Heart left ventricle (tissue), 13 donors: Measurements from ENCODE around the gene DUSP5.

Experiments used
- POLR2A ChIP-seq, 2 donors: fragments of 450-650 bp; IDR thresholded peaks; one replicate each; pipeline ENCODE4 v1.6.1; 2017; ENCODE audit warnings: antibody characterized with exemption in 2 of 2, mild to moderate bottlenecking in 2 of 2, moderate library complexity in 2 of 2
- TF ChIP-seq, protein P1 (sequence below), 12 donors: fragments of 200-600 bp; sonication (generic) in 4 of 12; IDR thresholded peaks; one replicate each; pipeline versions ENCODE4 v1.5.0 to v1.8.0; 2018 to 2022; ENCODE audit warnings: antibody characterized with exemption in 12 of 12, mild to moderate bottlenecking in 5 of 12
- donor health status: ischemic (EF 13 %, LVEDD 7.1; RV severe dilation, severe dysfunction).
- donor health status: DM: no; HTN: yes; CAD: no.
- donor health status: DM: no; HTN: no; CAD: no.
- donor health status: ischemic (EF 25% LVEDD 6.9; RV normal size, moderate dysfunction).
- donor health status: ischemic (EF 25% LVEDD 5.7; RV mildly dilated, moderate dysfunction).
- donor health status: ischemic (EF 35%, LVEDD 5.7; RV mildly dilated, moderate dysfunction).
- donor health status: nonischemic (EF 11% LVEDD 7.7; RV severe dilation, severe dysfunction).
- donor health status: DM: yes; HTN: yes; CAD: no.
- donor health status: PGD.
- donor health status: ischemic (EF 29% LVEDD 5.4; RV normal size, mild dysfunction).
- donor health status: nonischemic (EF 23%, LVEDD 6.1; RV moderate dilation, normal function).

DNA sequence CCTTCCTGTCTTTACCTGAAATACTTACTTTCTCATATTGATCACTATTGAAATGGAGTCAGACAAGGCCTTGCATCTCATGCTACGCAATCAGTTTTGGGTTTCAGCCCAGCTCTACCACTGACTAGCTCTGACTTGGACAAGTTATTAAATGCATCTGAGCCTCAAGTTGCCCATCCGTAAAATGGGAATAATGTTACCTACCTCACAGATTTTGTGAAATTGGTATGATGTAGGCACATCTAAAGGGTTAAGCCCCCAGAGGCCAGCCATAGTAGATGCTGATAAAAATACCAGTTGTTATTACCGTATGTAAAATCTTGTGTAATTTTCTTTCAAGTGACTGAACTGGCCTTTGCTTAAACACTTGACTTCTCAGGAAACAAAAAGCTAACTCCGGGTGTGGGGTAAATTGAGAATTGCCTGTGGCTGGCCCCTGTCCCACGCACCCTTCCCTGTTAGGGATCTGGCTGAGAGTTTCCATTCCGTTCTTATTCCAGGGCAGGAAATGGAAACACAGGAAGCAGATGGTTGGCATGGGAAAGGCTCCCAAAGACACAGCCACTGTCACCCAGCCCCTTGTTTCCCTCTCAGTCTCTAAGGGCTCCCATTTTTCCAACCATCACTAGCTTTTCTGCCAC lies 7.5 kb downstream of the DUSP5 start:
- TF ChIP-seq, protein P1, sequence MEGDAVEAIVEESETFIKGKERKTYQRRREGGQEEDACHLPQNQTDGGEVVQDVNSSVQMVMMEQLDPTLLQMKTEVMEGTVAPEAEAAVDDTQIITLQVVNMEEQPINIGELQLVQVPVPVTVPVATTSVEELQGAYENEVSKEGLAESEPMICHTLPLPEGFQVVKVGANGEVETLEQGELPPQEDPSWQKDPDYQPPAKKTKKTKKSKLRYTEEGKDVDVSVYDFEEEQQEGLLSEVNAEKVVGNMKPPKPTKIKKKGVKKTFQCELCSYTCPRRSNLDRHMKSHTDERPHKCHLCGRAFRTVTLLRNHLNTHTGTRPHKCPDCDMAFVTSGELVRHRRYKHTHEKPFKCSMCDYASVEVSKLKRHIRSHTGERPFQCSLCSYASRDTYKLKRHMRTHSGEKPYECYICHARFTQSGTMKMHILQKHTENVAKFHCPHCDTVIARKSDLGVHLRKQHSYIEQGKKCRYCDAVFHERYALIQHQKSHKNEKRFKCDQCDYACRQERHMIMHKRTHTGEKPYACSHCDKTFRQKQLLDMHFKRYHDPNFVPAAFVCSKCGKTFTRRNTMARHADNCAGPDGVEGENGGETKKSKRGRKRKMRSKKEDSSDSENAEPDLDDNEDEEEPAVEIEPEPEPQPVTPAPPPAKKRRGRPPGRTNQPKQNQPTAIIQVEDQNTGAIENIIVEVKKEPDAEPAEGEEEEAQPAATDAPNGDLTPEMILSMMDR (IDR thresholded peaks at IDR 0.05) = no peak
- TF ChIP-seq POLR2A (IDR thresholded peaks at IDR 0.05) = no peak
